ENCODE results near the gene ADCYAP1.

Gene ADCYAP1

DNA sequence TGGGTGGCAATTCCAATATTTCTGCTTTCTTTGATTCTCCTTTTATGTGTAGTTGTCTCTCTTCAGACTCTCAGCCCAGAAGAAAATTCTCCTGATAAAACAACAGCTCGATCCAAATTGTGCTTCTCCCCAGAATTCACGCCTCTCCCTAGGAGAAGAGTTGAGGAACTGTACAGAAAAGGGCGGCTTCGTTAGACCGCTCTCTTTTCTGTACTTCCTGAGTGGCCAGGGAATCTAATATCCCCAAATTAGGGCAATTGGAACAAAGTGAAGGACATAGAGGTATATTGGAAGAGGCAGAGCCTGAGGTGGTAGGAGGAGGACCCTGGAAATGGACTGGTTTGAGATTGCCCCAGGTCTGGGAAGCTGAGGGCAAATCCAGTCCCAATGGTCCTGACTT lies 5.6 kb downstream of the ADCYAP1 start:
- peaks cover 92% of the 10 kb centered on the region for H3K27me3 ChIP-seq (ENCODE audit: insufficient read depth, low read length)
- no peak overlapping the region for H3K27ac ChIP-seq (ENCODE audit: low read depth, low read length)
- H3K79me2 ChIP-seq (ENCODE audit: control insufficient read depth, insufficient read depth, low read length, unreplicated experiment): no peaks in the 10 kb centered on the region
- no peaks in the 10 kb centered on the region for H3K36me3 ChIP-seq (ENCODE audit: insufficient read depth, low read length)
- H3K4me1 ChIP-seq (ENCODE audit: control insufficient read depth, insufficient read depth, low read length, unreplicated experiment): no peaks in the 10 kb centered on the region
- H2AFZ ChIP-seq (ENCODE audit: low read length, unreplicated experiment): no peak overlapping the region
- no peak overlapping the region for H3K4me3 ChIP-seq (ENCODE audit: low read depth, low read length)

GRCh38 chr18:911025-911424 lies 6.4 kb downstream of the ADCYAP1 start:
- H3K4me1 ChIP-seq (ENCODE audit: control insufficient read depth, insufficient read depth, low read length, unreplicated experiment): no peaks in the 10 kb centered on the region
- no peak overlapping the region for H3K4me3 ChIP-seq (ENCODE audit: low read depth, low read length)
- no peaks in the 10 kb centered on the region for H3K79me2 ChIP-seq (ENCODE audit: control insufficient read depth, insufficient read depth, low read length, unreplicated experiment)
- H3K27me3 ChIP-seq (ENCODE audit: insufficient read depth, low read length): peaks cover 84% of the 10 kb centered on the region
- no peak overlapping the region for H2AFZ ChIP-seq (ENCODE audit: low read length, unreplicated experiment)
- H3K36me3 ChIP-seq (ENCODE audit: insufficient read depth, low read length): no peaks in the 10 kb centered on the region
- no peak overlapping the region for H3K27ac ChIP-seq (ENCODE audit: low read depth, low read length)

DNA sequence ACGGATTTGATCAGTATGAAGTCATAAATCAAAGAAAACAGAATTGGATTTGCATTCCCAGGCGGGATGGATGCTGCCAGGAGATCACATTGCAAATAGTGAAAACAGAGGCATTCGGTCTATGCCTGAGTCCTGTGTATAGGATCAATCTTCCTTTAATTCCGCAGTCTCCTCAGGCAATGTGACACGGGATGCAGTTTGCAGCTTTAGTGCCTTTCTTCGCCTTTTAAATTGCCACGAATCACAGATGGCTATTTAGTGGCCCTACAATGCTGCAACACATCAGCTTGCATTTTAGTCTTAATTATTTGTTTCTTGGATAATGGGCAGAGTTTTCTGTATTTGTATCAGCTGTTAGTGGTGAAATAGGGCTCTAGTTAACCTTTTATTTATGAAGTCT lies 6.8 kb downstream of the ADCYAP1 start:
- no peaks in the 10 kb centered on the region for H3K36me3 ChIP-seq (ENCODE audit: insufficient read depth, low read length)
- H2AFZ ChIP-seq (ENCODE audit: low read length, unreplicated experiment): no peak overlapping the region
- H3K4me3 ChIP-seq (ENCODE audit: low read depth, low read length): no peak overlapping the region
- H3K27ac ChIP-seq (ENCODE audit: low read depth, low read length): no peak overlapping the region
- H3K79me2 ChIP-seq (ENCODE audit: control insufficient read depth, insufficient read depth, low read length, unreplicated experiment): no peaks in the 10 kb centered on the region
- no peaks in the 10 kb centered on the region for H3K4me1 ChIP-seq (ENCODE audit: control insufficient read depth, insufficient read depth, low read length, unreplicated experiment)
- peaks cover 82% of the 10 kb centered on the region for H3K27me3 ChIP-seq (ENCODE audit: insufficient read depth, low read length)

DNA sequence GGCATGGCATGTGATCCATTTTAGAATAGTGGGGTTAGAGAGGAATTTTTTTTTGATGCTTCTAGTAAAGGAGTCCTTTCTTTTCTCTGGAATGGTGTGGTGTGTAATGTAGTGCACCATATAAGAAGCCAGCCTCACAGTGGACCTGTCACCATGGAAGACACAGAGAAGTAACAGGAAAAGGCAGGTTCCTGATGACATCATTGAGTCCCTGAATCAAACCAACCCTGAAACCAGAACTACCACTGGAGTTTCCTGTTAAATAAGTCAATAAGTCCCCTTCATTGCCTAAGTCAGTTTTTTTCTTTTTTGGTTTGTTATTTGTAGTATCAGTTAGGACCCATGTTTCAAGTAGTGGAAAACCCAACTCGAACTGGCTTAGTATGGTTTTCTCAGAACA lies 11.9 kb downstream of the ADCYAP1 start:
- Histone ChIP-seq H3K36me3 (ENCODE audit: insufficient read depth, low read length) (no peaks in the 10 kb centered on the region), H3K27ac (ENCODE audit: low read depth, low read length) (no peak overlapping the region), H3K27me3 (ENCODE audit: insufficient read depth, low read length) (peaks cover 50% of the 10 kb centered on the region), H3K79me2 (ENCODE audit: control insufficient read depth, insufficient read depth, low read length, unreplicated experiment) (no peaks in the 10 kb centered on the region), H3K4me1 (ENCODE audit: control insufficient read depth, insufficient read depth, low read length, unreplicated experiment) (no peaks in the 10 kb centered on the region), H3K4me3 (ENCODE audit: low read depth, low read length) (no peak overlapping the region), H2AFZ (ENCODE audit: low read length, unreplicated experiment) (no peak overlapping the region)

- no peak overlapping the region for H2AFZ ChIP-seq (ENCODE audit: low read length, unreplicated experiment)
- no peak overlapping the region for H3K4me3 ChIP-seq (ENCODE audit: low read depth, low read length)
- H3K27me3 ChIP-seq (ENCODE audit: insufficient read depth, low read length): peaks cover 33% of the 10 kb centered on the region
Measured at GRCh38 chr18:919078-919477, 14.4 kb downstream of the ADCYAP1 start.

DNA sequence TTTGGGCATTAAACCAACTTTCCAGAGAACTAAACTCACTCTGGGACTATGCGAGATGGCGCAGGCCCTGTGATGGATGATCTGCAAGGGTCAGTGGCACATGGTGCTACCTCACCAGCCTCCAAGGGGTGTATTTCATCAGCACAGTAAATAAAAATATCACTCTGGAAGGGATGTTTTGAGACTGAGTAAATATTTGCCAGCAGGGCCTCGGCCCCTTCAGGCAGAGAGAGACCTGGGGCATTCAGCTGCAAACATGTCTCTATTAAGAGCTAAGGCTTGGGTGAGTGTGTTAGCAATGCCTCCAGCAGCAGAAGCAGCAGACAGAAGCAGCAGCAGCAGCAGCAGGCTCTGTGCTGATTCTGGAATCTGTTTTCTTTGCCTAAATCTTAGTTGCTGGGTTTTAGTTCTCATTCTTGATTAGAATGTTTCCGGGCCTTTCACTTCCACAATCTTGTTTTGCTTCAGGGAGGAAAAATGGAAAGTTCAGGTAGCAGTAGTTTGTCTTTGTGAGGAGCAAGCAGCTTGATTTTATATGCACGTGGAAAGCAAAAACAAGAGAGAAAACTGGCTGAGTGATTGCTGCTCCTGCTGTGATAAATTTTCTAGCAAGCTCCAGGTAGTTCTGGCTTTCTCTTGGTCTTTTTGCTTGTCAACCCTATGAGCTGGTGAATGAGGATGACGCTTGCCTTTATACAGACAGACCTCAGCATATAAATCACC lies 18.6 kb downstream of the ADCYAP1 start:
- no peak overlapping the region for H3K27ac ChIP-seq (ENCODE audit: low read depth, low read length)
- no peaks in the 10 kb centered on the region for H3K79me2 ChIP-seq (ENCODE audit: control insufficient read depth, insufficient read depth, low read length, unreplicated experiment)
- H3K36me3 ChIP-seq (ENCODE audit: insufficient read depth, low read length): no peaks in the 10 kb centered on the region
- H3K27me3 ChIP-seq (ENCODE audit: insufficient read depth, low read length): peaks cover 40% of the 10 kb centered on the region
- no peak overlapping the region for H3K4me3 ChIP-seq (ENCODE audit: low read depth, low read length)
- H3K4me1 ChIP-seq (ENCODE audit: control insufficient read depth, insufficient read depth, low read length, unreplicated experiment): no peaks in the 10 kb centered on the region
- no peak overlapping the region for H2AFZ ChIP-seq (ENCODE audit: low read length, unreplicated experiment)

More at GRCh38 chr18:919078-919477, 14.4 kb downstream of the ADCYAP1 start:
- no peak overlapping the region for H3K27ac ChIP-seq (ENCODE audit: low read depth, low read length)
- H3K4me1 ChIP-seq (ENCODE audit: control insufficient read depth, insufficient read depth, low read length, unreplicated experiment): no peaks in the 10 kb centered on the region
- no peaks in the 10 kb centered on the region for H3K79me2 ChIP-seq (ENCODE audit: control insufficient read depth, insufficient read depth, low read length, unreplicated experiment)
- no peaks in the 10 kb centered on the region for H3K36me3 ChIP-seq (ENCODE audit: insufficient read depth, low read length)

GRCh38 chr18:924987-925386 lies 20.3 kb downstream of the ADCYAP1 start:
- H3K36me3 ChIP-seq (ENCODE audit: insufficient read depth, low read length): no peaks in the 10 kb centered on the region
- no peaks in the 10 kb centered on the region for H3K79me2 ChIP-seq (ENCODE audit: control insufficient read depth, insufficient read depth, low read length, unreplicated experiment)
- H3K4me1 ChIP-seq (ENCODE audit: control insufficient read depth, insufficient read depth, low read length, unreplicated experiment): no peaks in the 10 kb centered on the region
- no peak overlapping the region for H2AFZ ChIP-seq (ENCODE audit: low read length, unreplicated experiment)
- H3K27me3 ChIP-seq (ENCODE audit: insufficient read depth, low read length): peaks cover 43% of the 10 kb centered on the region
- H3K27ac ChIP-seq (ENCODE audit: low read depth, low read length): no peak overlapping the region
- H3K4me3 ChIP-seq (ENCODE audit: low read depth, low read length): no peak overlapping the region

DNA sequence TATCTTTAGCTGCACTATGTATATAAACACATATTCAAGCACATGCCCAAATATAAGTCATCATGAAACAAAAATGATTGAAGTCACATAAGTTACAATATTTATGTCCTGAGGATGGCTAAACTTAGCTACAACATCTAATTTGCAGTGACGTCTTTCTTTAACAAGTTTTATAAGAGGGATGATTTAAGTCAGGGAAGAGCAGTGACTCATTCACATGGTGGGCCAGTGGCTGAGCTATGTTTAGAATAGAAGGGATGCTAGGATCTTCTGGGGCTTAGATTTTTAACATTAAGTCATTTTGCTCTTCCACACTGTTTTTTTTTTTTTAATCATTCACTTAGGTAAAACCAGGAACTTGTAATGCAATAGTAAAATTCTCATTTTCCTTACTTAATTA lies 22.3 kb downstream of the ADCYAP1 start:
- H3K4me1 ChIP-seq (ENCODE audit: control insufficient read depth, insufficient read depth, low read length, unreplicated experiment): no peaks in the 10 kb centered on the region
- no peak overlapping the region for H3K27ac ChIP-seq (ENCODE audit: low read depth, low read length)
- no peak overlapping the region for H3K4me3 ChIP-seq (ENCODE audit: low read depth, low read length)
- H3K79me2 ChIP-seq (ENCODE audit: control insufficient read depth, insufficient read depth, low read length, unreplicated experiment): no peaks in the 10 kb centered on the region
- H2AFZ ChIP-seq (ENCODE audit: low read length, unreplicated experiment): no peak overlapping the region
- H3K36me3 ChIP-seq (ENCODE audit: insufficient read depth, low read length): no peaks in the 10 kb centered on the region
- H3K27me3 ChIP-seq (ENCODE audit: insufficient read depth, low read length): peaks cover 48% of the 10 kb centered on the region

GRCh38 chr18:933082-933481 lies 28.4 kb downstream of the ADCYAP1 start:
- no peak overlapping the region for H3K27ac ChIP-seq (ENCODE audit: low read depth, low read length)
- H3K79me2 ChIP-seq (ENCODE audit: control insufficient read depth, insufficient read depth, low read length, unreplicated experiment): no peaks in the 10 kb centered on the region
- no peak overlapping the region for H2AFZ ChIP-seq (ENCODE audit: low read length, unreplicated experiment)
- no peaks in the 10 kb centered on the region for H3K36me3 ChIP-seq (ENCODE audit: insufficient read depth, low read length)
- H3K4me1 ChIP-seq (ENCODE audit: control insufficient read depth, insufficient read depth, low read length, unreplicated experiment): no peaks in the 10 kb centered on the region
- H3K4me3 ChIP-seq (ENCODE audit: low read depth, low read length): no peak overlapping the region
- H3K27me3 ChIP-seq (ENCODE audit: insufficient read depth, low read length): peaks cover 29% of the 10 kb centered on the region

DNA sequence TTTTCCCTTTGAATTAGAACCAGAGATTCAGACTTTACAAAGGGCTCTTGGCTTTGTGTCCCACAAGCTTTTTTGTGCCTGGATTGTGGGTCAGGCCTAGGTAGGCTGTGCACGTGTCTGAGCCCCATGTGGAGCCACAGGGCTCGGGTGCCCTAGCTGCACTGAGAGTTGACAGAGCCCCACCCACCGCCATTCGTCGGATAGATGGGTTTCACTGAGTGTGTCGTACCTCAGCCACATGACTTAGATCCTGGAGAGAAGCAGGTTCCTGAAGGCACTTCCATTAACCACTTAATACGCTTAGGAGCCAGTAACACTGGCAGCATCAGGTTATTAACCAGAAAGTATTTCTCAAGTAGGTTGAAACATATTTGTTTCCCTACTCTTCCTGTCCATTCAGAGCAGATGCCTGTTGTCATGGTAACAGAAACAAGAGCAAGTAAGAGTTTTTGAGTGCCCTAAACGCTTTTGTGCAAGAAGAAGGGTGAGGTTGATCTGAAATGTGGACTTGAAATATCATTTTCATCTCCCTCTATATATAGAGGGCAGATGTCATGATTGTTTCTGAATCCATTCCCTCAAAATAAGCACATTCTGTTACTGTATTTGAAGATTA lies 30.0 kb downstream of the ADCYAP1 start:
- no peaks in the 10 kb centered on the region for H3K79me2 ChIP-seq (ENCODE audit: control insufficient read depth, insufficient read depth, low read length, unreplicated experiment)
- H3K27me3 ChIP-seq (ENCODE audit: insufficient read depth, low read length): peaks cover 20% of the 10 kb centered on the region
- H2AFZ ChIP-seq (ENCODE audit: low read length, unreplicated experiment): no peak overlapping the region
- no peaks in the 10 kb centered on the region for H3K4me1 ChIP-seq (ENCODE audit: control insufficient read depth, insufficient read depth, low read length, unreplicated experiment)
- H3K4me3 ChIP-seq (ENCODE audit: low read depth, low read length): no peak overlapping the region
- H3K27ac ChIP-seq (ENCODE audit: low read depth, low read length): no peak overlapping the region
- no peaks in the 10 kb centered on the region for H3K36me3 ChIP-seq (ENCODE audit: insufficient read depth, low read length)

DNA sequence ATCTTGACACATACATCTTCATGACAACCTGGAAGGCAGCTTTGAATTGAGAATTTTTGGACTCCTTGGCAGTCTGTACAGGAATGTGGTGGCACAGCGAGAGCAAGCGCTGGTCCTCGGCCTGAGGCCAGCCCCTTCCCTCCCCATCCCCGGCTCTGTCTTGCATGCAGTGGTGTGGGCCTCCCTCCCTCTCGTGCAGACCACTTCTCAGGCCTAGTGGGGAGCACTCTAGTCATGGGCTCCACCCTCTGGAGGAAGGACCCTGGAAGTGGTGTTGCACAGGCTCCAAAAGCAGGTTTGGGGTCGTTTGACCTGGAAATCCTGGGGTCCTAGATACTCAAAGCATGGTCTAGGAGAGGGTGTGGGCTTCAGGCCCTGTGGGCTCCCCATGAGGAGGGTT lies 32.3 kb downstream of the ADCYAP1 start:
- Histone ChIP-seq H3K27ac (ENCODE audit: low read depth, low read length) (no peak overlapping the region), H2AFZ (ENCODE audit: low read length, unreplicated experiment) (no peak overlapping the region), H3K4me1 (ENCODE audit: control insufficient read depth, insufficient read depth, low read length, unreplicated experiment) (no peaks in the 10 kb centered on the region), H3K27me3 (ENCODE audit: insufficient read depth, low read length) (peaks cover 34% of the 10 kb centered on the region), H3K79me2 (ENCODE audit: control insufficient read depth, insufficient read depth, low read length, unreplicated experiment) (no peaks in the 10 kb centered on the region), H3K4me3 (ENCODE audit: low read depth, low read length) (no peak overlapping the region), H3K36me3 (ENCODE audit: insufficient read depth, low read length) (no peaks in the 10 kb centered on the region)
